Measurements from ENCODE around the gene THRB.

THRB gene

DNA sequence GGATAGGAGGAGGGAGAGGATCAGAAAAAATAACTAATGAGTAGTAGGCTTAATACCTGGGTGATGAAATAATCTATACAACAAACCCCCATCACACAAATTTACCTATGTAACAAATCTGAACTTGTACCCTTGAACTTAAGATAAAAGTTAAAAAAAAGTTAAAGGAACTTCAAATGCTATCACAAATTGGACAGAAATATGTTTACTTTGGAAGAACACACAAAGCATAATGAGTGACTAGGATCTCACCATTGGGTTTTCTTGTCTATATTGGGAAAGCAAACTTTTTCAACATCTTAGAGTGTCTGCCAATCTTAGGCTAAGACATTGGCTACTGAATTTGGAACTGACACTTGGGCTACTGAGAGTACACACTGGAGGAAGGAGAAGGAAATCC is 140.4 kb downstream of the THRB start:
- DNase-seq (ENCODE audit: low spot score) = no peak

DNA sequence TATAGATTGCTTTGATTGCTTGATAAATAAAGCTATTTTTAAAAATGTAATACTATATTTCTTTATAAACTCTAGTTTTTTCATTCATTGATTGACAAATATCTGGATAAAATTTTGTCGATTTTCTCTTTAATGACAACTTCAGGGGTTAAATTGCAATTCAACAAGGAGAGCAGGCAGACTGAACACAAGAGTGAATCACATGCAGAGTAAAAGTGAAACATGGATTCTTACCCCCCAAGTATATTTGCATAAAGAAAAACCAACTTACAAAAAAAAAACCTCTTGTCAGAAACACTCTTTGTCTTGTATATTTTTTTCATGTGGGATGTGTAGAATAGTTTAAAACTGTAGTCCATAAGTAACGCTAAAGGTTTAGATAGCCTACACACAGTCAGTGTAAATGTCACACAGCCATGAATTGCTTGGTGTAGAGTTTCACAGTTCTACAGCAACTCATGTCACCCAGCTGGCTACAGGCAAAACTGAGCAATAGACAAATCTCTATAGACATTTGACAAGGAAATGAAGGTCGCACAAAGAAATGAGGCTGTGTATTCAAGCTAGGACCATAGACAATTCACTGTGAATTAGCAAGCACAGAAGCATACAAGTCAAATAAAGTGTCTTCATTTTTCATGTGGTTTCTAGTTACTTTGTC is 141.6 kb downstream of the THRB start:
- DNase-seq (ENCODE audit: low spot score) = no peak

DNA sequence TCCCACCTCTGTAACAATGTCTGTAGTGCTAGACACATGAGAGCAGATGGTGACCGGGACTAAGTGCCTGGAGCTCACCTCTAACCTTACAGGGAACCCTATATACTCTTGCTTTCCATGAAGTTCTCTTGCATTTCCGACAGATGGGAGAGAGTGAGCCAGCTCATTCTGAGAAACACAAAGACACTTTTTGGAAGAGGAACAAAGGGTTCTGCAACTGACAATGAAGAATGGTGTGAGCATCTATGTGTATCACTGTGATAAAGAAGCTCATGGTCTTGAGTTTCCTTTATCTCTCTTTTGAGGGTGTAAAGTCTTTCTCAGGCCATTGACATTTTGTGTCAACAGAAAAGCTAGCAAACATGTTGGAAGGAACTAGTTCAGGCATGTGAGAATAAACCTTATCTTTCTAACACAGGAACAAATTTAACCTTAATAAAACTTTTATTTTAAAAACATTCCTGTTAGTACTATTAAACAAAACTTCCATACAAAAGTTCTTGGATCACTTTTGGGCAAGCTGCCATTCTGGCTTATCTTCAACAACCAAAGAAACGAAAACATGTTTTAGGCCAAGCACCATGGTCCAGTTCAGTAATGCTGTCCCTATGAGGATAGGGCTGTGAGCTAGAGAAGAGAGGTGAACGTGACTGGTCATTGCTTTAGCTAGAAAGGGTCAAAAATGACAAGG is 142.7 kb downstream of the THRB start:
- DNase-seq (ENCODE audit: low spot score) = no peak

DNA sequence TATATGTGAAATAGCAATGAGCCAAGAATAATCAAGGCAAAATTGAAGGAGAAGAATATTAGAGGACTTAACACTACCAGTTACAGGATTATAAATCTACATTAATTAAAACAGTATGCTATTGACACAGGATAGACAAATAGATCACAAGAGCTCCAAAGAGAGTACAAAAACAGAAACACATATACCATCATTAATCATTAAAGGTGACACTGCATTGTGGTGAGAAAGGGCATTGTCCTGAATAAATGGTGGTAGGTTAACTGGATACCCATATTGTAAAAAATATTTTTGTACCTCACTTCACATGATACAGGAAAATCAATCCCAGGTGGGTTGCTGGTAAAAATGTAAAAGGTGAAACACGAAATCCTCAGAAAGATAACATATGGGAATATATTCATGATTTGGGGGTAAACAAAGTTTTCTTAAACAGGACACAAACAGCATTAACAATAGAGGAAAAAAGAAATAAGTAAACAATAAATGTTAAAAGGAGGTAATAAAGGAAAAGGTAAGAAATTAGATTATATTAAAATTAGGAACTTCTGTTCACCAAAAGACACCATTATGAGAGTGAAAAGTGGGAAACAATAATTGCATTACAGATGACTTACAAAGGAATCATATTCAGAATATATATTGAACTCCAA is 145.2 kb downstream of the THRB start:
- no peak for DNase-seq (ENCODE audit: low spot score)

DNA sequence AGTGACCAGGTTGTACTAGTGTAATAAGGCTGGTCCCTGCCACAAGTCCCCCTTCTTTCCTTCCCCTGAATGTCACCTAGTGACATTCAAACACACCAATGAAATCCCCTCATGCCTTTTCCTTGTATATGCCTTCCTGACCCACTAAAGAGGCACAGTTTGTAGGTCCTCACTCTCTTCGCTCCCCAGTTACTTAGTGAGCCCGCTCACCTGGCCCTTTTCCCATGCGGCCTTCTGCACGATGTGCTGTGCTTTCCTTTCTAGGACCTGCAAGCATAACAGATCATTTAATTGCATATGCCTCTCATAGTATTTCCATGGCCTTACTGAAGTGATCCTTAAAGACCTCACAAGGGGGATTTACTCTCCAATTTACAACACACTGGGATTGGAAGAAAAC is 146.3 kb downstream of the THRB start:
- DNase-seq (ENCODE audit: low spot score) = no peak

DNA sequence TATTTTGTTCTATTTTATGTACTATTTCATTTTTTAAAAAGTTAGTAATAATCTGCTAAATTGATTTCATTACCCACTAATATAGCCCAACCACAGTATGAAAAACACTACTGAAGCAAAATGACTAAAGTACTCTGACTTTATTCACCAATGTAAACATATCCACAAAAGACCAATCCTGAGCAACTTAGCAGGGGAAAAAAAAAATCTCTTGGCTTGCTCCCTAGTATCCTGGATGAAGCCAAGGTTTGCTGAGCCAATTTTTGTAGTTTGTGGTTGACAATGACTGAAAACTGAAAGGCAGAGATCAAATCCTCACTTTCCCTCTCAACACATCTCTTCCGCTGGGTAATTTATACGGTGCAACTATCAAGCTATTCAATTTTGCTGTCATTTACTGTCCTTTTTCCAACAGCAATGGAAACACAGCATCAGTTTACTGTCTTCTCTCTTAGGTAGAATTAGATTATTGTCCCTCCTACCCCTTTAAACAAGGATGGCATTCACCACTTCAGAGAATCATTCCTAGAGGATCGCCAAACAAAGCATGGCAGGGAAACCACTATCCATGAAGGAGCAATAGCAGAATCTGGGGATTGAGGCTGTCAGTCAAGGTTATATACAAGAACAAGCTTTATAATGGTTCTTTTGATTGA is 149.7 kb downstream of the THRB start:
- DNase-seq (ENCODE audit: low spot score) = no peak

DNA sequence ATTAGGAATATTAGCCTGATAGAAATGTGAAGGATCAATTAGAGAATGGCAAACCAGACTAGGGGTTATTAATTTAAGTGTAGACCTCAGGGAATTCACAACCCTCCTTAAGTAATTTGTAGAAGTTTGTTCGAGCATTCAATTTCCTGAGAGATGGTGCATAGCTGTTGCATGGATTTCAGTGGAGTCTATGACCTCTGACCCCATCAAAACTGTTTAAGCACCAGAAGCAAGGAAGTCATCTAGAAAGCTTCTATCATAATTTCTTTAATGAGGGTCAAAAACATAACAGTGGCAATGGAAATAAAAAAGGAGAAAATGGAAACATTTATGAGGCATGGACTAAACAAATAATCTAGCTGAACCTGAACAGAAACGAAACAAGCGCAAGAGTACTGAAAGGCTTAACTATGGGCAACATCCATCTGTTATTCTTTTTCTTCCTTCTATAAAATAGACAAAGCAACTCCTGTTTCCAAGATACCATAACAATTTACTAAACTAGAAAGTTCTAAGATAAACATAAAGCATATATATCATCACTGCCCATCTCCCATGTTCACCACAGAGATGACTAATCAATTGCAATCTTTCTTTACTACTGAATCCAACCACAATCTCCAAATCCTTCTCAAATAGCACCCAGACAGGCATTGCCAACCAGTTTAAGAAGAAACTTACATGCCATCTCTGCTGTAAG is 151.4 kb downstream of the THRB start:
- DNase-seq (ENCODE audit: low spot score) = no peak

DNA sequence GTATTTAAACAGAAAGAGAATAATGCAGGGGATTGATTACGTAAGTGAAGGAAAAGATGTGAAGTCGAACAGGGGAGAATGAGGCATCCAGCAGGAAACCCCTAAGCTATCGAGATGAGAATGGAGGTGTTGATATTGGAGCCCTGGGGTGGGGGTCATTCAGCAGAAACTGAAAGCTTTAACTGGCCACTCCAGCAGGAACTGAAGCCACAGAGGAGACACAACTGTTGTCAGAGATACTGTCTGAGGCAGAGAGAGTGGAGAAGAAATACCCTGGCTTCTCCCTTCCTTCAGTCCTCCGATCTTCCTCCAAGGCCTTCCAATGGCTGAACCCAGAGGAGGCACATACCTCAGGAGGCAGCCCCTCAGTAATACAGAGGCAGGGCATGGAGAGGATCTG is 152.4 kb downstream of the THRB start:
- no peak for DNase-seq (ENCODE audit: low spot score)

DNA sequence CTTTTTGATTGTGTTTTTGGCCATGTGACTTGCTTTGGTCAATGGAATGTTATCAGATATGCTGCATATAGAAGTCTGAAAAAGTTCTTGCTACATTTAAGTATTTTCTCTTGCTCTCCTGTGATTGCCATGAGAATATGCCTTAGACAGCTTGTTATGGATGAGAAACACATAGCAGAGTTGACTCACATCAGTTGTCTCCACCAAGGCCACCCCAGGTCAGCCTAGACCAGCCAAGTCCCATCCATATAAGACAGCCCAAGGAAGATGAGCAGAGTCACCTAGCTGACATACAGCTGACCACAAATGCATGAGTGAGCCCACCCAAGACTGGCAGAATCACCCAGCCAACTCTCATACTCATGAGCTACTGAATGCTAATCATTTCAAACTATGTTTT is 153.0 kb downstream of the THRB start:
- no peak for DNase-seq (ENCODE audit: low spot score)

DNA sequence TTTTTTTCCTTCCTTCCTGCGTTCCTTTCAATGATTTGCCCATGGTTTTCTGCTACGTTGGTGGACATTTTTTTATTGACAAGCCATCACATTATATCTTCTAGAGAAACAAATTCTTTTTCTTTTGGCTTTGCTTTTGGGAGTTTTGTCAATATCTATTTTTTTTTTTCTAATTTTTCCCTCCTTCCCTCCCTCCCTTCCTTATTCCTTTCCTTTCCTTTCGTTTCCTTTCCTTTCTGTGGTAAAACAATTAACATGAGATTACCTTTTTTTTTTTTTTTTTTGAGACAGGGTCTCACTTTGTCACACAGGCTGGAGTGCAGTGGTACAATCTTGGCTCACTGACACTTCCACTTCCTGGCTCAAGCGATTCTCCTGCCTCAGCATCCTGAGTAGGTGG is 153.7 kb downstream of the THRB start:
- DNase-seq (ENCODE audit: low spot score) = no peak

DNA sequence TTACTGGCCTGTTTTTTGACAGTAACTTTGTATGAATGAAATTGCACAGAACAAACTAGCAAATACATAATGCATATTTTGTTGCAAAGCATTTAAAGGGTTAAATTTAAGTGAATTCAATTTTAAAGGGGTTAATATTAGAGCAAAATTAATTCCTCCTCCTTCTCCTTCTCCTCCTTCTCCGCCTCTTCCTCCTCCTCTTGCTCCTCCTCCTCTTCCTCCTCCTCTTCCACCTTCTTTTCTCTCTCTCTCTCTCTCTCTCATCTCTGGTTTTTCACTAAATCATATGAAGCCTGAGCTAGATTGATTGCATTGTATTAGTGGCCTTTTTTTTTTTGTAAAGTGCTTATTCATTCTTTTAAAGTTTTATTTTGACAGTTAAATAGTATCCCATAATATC is 154.5 kb downstream of the THRB start:
- DNase-seq (ENCODE audit: low spot score) = no peak

DNA sequence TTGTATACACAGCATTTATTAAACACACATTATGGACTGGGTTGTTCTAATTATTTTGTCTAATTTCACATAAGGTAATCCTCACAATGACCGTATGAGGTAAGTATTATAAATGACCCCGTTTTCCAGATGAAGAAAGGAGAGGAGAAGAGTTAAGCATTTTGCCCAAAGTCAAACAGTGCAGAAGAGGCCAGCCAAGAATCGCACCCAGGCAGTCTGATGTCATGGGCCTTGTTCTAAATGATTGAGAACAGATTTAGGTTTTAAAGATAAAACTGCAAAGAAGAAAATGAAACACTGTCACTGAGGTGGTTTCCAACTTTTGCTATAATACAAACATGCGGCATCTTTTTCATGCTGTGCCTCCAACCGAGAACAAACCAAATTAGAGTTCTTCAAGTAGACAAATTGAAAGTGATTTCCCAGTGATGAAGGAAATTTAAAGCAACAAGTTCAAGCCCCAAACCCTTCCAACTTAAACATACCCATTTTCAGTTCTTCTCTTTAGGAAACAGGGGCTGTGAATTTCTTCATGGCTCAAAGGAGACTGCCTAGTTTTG is 155.3 kb downstream of the THRB start:
- DNase-seq (ENCODE audit: low spot score) = no peak

DNA sequence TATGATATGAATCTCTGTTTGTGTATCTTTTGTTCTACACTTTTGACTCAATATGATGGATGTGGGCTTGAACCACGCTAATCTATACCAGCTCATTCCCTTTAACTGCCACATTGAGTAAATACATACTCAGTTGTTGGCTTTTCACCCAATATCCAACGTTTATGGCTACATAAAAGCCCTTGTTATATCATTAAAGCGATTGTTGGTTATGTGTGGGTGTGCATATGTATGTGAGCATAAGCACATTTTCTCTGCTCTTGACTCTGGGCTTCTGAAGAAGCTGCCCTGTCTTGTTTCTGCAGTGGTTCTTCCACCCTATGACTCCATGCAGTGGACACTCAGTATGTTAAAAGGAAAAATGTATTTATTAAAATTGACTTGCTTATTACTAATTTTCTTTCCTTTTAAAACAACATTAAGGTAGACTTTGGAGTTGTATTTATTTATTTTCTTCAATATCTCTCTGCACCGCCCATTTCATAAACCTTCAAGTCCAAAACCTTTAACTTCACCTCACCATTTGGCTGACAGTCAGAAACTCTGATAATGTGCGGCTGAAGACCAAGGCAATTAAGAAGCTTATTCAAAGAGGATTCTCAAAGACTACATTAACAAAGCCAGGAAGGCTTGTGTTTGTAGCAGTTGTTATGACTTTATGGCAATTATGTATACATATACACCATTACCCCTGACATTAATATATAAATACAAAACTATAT is 156.1 kb downstream of the THRB start:
- no peak for DNase-seq (ENCODE audit: low spot score)

DNA sequence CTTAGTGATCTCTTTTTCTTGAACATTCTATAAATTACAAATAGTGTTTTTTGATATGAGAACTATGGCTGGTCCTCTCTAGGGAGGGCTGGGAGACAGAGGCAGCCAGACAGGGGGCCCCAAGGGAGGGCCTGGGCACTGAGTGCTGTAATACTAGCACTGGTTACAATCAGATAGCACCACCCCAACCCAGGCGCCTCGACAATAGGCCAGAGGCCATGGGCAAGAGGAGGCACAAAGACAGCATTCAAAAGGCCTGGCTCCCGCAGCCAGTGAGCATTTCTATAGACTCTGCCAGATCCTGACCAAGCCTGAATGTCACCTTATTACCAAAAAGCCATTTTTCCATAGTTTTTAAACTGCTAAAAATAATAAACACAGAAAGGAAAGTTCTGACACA is 158.5 kb downstream of the THRB start:
- DNase-seq (ENCODE audit: low spot score) = no peak

DNA sequence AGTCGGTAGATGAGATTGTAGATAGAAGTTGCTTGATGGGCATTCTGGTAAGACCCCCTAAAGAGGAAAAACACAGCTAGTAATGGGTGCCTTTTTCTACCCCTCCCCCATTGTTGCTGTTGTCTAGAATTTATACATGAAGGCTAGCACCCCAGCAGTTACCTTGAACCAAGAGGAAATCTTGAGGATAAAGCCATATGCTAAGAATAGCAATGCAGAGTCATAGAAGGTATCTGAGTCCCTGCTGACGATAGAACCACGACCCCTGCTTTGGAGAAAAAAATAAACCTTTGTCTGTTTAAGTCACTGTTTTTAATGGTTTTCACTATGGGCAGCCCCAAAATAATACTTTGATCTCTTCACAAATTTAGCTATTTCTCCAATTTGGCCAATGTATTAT is 162.6 kb downstream of the THRB start:
- DNase-seq (ENCODE audit: low spot score) = no peak

DNA sequence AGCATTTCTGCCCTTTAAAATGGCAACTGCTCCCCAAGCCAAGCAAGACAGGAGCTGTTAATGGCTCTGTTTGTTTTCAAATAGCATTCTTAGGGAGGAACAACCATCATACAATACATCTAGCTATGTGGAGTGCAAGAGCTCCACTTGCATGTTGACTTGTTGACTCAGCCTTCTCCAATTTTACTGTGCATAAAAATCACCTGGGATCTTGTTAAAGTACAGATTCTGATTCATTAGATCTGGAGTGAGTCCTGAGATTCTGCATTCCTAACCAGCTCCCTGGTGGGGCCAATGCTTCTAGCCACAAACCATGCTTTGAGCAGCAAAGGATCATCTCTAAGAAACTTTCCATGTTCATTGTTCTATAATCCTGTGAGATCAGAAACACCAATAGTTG is 171.4 kb downstream of the THRB start:
- no peak for DNase-seq (ENCODE audit: low spot score)

DNA sequence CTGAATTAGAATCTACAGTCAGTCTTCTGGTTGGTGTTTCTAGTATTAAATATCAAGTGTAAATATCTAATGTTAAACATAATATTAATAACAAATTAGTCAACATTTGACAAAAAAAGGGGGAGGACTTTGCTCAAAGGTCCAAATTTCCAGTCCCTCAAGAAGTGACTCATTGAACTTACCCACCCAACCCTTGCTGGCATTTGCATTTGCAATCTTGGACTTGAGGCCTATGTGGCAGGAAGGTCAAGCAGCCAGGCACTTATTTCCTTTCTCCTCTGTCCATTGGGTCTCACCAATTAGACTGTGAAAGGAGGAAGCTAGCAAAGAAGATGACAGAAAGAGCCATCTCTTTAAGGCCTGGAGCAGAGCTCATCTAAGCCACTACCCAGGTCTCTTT is 174.0 kb downstream of the THRB start:
- DNase-seq (ENCODE audit: low spot score) = no peak

DNA sequence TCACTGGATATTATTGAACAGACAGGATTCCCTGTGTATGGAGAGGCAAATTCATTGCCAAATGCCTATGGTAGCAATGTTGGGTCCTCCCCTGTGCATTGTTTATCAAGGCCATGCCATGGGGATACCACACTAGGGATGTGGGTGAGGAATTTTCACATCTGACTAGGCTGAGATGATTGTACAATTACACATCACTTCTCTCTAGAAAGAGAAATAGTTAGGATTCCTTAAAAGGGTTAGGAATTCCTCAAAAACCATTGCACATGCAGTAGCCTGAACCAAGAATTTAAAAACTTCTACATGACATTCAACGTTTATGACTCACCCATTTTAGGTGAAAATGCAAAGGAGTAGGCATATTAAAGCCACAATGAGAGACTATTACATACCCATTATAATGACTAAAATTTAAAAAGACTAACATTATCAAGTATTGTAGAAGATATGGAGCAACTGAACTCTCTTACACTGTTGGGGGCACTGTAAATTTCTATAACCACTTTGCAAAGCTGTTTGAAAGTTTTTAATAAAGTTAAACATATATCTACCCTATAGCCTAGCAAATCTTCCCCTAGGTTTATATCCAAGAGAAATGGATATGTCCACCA is 175.9 kb downstream of the THRB start:
- DNase-seq (ENCODE audit: low spot score) = no peak

DNA sequence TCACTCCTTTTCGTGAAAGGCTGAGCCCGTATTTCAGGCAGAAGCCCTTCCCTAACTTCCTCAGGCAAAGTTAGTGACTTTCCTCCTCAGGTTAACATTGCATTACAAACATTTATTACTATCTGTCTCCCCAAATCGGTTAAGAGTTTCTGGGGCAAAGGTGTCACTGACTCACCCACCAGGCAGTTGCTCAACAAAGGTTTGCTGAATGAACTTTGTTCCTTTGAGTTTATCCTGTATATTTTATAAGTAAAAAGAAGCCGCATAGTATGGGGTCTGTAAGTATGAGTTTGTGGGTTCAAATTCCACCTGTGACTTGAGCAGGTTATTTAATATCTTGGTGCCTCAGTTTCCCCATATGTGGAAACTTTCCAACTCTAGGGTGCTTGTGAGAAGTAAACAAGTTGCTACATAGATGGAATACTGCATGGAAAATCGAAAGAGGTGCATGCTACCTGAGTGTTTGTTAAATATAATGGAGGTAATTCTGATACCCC is 177.7 kb downstream of the THRB start:
- no peak for DNase-seq (ENCODE audit: low spot score)

DNA sequence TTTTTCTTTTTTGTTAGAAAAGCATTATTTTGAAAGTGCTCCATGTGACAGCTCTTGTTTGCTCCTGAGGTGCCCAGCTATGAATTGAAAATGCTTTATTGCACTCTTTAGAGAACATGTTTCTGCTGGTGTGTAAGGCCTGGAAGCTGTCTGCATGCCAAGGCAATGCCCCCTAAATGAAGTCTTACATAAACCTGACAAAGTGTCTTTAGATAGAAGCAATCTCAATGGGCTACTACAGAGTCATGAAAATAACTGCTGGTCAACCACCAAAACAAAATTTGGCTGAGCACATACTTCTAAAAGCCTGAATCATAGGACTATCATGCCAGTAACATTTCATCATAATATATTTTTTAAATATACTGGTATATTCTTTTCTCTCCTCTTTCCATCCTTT is 178.7 kb downstream of the THRB start:
- DNase-seq (ENCODE audit: low spot score) = no peak

All from SK-N-DZ (cell line).